AG09309 (cell line): Measurements from ENCODE around the gene ATP9B.

Experiments
- DNase-seq: peaks from one replicate; pipeline ENCODE4 v3.0.0-alpha.2; 2010; ENCODE audit warnings: low read depth
- H3K4me3 ChIP-seq: 2 replicates; pipeline ENCODE4 v1.5.1; 2011; ENCODE audit warnings: mild to moderate bottlenecking, low read depth, low read length, moderate library complexity; ENCODE audit not compliant: control insufficient read depth
- TF ChIP-seq, protein P1 (sequence below): IDR thresholded peaks from 2 replicates; pipeline ENCODE4 v1.5.1; 2011; ENCODE audit warnings: mild to moderate bottlenecking, low read depth, low read length, inconsistent platforms; ENCODE audit not compliant: insufficient read depth, control insufficient read depth; ENCODE audit errors: missing control alignments

ATP9B gene

DNA sequence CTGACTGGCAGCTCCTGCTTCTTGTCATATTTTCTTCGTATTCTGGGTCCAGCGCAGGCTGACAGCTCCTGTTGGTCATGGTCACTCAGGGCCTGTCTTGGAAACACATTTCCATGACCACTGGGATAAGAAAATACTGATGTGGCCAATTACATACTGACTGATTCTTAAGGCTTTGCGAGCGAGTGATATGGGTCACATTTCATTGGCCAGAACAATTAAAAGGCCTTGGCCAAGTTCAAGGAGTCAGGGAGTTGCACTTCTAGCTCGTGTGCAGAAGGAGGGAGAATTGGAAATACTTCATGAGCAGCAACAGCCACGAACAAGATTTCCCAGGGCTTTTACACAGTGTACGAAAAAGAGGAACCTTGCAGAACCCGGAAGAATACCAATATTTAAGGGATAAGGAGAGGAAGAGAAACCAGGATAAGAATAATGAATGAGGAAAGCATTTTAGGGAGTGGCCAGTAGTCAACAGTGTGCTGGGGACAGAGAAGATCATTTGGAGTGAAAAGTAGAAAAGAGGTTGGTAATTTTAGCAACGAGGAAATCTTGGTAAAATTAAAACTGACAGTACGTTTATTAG is 149.5 kb downstream of the ATP9B start:
- no peak for DNase-seq
- H3K4me3 ChIP-seq: no peak overlapping the region
- TF ChIP-seq, protein P1, sequence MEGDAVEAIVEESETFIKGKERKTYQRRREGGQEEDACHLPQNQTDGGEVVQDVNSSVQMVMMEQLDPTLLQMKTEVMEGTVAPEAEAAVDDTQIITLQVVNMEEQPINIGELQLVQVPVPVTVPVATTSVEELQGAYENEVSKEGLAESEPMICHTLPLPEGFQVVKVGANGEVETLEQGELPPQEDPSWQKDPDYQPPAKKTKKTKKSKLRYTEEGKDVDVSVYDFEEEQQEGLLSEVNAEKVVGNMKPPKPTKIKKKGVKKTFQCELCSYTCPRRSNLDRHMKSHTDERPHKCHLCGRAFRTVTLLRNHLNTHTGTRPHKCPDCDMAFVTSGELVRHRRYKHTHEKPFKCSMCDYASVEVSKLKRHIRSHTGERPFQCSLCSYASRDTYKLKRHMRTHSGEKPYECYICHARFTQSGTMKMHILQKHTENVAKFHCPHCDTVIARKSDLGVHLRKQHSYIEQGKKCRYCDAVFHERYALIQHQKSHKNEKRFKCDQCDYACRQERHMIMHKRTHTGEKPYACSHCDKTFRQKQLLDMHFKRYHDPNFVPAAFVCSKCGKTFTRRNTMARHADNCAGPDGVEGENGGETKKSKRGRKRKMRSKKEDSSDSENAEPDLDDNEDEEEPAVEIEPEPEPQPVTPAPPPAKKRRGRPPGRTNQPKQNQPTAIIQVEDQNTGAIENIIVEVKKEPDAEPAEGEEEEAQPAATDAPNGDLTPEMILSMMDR: no peak

GRCh38 chr18:79221136-79221535 is 151.9 kb downstream of the ATP9B start:
- TF ChIP-seq, protein P1: no peak
- no peak for DNase-seq

GRCh38 chr18:79222790-79223189 is 153.6 kb downstream of the ATP9B start:
- TF ChIP-seq, protein P1: no peak
- no peak overlapping the region for H3K4me3 ChIP-seq
- no peak for DNase-seq

More at GRCh38 chr18:79221136-79221535, 151.9 kb downstream of the ATP9B start:
- no peak overlapping the region for H3K4me3 ChIP-seq

GRCh38 chr18:79223431-79223830 is 154.2 kb downstream of the ATP9B start:
- TF ChIP-seq, protein P1: no peak
- no peak for DNase-seq
- no peak overlapping the region for H3K4me3 ChIP-seq

DNA sequence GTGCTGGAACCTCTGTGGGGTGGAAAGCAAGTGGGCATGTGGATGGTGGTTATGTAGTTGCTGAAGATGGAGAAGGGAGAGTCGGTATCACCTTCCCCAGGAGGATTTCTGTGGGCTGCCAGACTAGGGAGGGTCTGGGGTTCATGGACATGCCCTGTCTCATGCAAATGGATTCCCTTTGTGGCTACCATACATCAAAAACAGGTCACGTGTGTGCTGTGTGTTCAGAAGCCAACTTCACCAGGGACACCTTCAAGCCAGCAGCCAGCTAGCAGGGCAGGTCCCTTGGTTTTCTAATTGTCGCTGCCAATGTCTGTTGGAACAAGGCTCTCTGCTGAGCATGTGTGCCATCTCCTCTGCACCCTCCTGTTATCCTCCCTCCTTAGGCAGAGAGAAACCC is 155.2 kb downstream of the ATP9B start:
- TF ChIP-seq, protein P1: no peak
- no peak overlapping the region for H3K4me3 ChIP-seq
- no peak for DNase-seq

DNA sequence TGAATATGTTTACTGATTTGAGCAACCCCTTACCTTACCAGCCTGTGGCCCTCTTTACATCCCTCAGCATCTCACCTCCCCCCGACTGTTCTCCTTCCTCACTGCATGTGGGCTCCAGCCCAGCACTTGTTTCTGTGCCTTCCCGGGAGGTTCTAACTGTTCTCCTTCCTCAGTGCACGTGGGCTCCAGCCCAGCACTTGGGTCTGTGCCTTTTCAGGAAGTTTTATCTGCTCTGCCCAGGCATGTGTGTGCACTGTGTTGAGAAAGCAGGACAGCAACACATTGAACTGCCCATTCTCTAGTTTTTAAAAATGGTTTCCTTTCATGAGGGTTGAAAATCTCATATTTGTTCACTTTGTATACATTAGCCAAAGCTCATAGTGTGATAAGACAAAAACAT is 158.4 kb downstream of the ATP9B start:
- DNase-seq: no peak
- no peak overlapping the region for H3K4me3 ChIP-seq
- TF ChIP-seq, protein P1: no peak
